GM21526 (cell line): ENCODE data around the gene ROBO1.
"Not testable (repeated sequence)": the region's sequence is repeated elsewhere in the genome, so short reads cannot be mapped to it uniquely, and the experiment has no call there.

Experiments used
- ATAC-seq: cut with Tn5 transposase; IDR thresholded peaks from one replicate; pipeline ENCODE4 v1.9.1; 2021; ENCODE audit warnings: moderate library complexity; ENCODE audit not compliant: unreplicated experiment, low FRiP score

ROBO1 gene

DNA sequence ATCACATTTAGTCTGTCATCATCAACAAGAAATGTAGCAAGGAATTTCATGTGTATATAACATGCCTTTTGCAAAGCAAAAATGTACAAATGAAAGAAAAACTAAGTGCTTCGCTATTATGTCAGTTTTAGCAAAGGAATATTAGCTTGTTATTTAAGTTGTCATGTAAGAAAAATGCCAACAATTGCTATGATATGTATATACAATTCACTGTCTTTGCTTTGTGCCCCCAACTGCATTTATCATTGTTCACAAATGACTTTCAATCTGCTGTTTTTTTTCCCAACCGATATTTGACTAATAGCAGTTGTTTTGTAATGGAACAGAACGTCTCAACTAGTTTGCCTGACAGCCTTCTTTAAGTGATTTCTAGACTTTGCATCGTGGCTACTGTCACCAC, 207.1 kb downstream of the ROBO1 start:
- no peak for ATAC-seq

- no peak for ATAC-seq
Observed at GRCh38 chr3:79558943-79559342, 208.9 kb downstream of the ROBO1 start.

GRCh38 chr3:79555655-79556054, 212.1 kb downstream of the ROBO1 start:
- no peak for ATAC-seq

GRCh38 chr3:79551997-79552396, 215.8 kb downstream of the ROBO1 start:
- ATAC-seq: no peak

DNA sequence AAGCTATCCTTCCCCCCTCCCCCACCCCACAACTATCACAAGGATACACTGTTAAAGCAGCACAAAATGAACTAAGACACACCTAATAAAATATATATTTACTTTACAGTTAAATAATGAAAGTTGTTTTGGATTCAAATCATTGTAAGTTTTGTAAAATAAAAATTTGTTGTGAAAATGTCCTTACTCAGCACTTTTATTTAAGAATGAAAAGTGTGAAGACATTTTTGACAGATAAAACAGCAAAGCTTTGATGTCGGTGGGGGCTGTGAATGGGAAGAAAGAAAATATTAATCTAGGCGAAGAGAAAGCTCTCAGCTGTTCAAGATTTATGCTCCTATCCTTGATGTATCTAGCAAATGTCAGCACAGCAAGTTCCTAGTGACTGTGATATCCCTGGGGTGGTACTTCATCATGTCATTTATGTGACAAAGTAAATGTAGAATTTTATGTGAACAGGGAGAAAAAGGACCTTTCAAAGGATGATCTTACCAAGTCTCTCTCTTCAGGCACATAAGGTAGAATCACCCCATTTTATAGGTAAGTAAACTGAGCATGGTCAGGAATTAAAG, 216.4 kb downstream of the ROBO1 start:
- no peak for ATAC-seq

DNA sequence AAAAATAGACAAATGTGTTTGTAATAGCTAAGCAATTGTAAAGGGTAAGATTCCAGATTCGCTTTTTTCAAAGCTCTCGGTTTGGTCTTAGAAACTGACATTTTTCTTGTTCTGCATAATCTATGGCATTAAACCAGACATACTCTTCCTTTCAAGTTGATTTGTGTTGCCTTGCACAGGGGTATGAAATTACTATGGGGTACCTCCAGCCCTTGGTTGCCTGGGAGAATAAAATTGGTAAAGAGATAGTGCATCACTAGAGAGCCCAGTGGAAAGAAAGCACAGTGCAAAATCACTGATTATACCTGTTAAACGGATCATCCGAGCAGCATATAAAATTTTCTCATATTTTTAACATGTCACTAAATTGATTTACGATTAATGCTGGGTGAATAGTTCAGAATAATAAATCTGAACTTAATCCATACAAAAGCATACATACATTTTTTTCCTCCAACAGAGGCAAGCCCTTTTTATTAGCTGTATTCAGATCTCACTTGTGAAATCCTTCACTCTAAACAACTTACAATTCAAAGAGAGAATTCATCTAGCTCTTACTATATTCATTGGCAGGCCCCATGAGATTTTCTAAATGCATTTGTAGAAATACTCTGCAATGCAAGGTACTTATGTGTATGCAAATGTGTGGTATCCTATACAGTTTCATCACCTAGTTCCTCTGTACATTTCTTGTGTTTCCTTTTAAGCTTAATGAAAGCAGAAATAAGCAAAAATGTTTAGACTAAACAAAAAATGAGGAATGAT, 224.4 kb downstream of the ROBO1 start:
- ATAC-seq: no peak

GRCh38 chr3:79534727-79535126, 233.1 kb downstream of the ROBO1 start:
- ATAC-seq: no peak

DNA sequence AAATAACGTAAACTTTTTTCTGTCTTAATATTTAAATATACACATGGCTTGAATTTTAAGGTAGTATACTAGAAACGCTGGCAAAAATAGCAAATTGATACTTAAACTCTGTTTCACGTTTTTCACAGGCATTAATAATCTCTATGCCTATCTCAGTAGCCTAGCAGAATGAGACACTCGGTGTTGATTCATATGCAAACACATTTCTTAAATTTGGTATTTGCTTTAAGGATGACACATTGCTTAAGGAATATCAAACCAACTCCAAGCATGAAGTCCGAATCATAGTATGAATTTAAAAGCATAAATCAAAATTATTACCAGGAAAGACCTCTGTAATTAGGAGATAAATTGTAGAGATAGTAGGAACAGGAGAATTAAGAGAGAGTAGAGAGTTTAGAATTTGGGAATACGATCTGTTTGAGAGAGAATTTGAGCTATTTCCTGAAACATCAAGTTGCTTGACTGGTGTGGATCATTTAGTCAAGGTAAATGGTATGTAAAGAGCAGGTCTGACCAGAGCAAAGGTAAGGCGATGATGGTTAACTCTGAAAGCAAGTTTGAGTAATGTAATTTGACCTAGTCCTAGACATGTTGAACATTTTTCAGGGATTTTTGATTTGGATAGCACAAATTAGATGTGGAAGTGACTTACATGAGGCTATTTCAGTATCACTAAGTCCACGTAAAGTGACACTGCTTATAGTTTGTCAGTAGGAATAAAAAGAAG, 236.1 kb downstream of the ROBO1 start:
- ATAC-seq: no peak

GRCh38 chr3:79521221-79521848, 246.5 kb downstream of the ROBO1 start:
- ATAC-seq: no peak

- ATAC-seq: no peak
Observed at GRCh38 chr3:79517766-79518413, 249.9 kb downstream of the ROBO1 start.

DNA sequence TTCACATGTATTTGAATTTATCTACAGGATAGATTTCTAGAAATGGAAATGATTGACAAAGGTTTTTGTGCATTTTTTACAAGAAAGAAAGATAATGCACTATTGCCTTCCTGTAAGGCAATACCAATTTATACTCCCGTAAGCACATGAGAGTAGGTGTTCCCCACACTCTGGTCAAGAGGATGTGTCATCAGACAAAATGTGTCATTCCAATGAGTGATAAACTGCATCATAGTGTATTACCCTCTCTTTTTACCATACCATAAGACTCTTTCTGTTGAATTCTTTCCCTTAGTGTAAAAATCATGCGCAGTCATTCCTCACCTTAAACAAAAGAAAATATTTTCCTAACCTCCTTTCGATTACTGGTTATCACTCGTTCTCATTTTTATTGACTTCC, 251.0 kb downstream of the ROBO1 start:
- ATAC-seq: no peak

- ATAC-seq: no peak
Observed at GRCh38 chr3:79515072-79515471, 252.7 kb downstream of the ROBO1 start.

- no peak for ATAC-seq
Observed at GRCh38 chr3:79514069-79514468, 253.7 kb downstream of the ROBO1 start.

- no peak for ATAC-seq
Observed at GRCh38 chr3:79506751-79507150, 261.0 kb downstream of the ROBO1 start.

GRCh38 chr3:79502216-79502681, 265.5 kb downstream of the ROBO1 start:
- not testable (repeated sequence) for ATAC-seq

DNA sequence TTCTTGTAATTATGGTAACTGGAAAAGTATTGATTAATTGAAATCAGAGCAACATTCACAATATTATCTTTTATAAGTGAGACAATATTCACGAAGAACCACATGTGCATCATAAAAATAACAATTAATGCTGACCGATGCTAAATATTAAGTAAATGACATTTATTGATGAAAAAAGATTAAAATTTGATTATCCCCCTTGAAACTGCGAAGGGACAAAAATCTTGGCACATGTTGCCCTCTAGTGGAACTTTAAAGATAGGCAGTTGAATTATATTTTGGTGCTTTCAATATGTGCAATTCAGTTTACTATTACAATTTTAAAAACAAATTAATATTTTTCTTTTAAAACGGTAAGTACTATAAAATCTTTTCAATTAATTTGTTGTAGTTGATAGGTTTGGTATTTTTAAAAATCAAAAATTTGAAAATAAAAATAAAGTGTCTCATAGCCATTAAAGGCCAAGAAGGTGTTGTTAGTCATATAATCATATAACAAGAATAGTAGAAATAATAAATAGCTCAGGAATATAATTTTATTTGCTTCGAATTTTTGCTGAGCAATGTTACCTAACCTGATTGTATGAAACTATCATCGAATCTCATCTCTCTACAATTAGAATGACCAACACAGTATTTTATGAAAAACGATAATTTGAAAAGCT, 270.2 kb downstream of the ROBO1 start:
- ATAC-seq: no peak

DNA sequence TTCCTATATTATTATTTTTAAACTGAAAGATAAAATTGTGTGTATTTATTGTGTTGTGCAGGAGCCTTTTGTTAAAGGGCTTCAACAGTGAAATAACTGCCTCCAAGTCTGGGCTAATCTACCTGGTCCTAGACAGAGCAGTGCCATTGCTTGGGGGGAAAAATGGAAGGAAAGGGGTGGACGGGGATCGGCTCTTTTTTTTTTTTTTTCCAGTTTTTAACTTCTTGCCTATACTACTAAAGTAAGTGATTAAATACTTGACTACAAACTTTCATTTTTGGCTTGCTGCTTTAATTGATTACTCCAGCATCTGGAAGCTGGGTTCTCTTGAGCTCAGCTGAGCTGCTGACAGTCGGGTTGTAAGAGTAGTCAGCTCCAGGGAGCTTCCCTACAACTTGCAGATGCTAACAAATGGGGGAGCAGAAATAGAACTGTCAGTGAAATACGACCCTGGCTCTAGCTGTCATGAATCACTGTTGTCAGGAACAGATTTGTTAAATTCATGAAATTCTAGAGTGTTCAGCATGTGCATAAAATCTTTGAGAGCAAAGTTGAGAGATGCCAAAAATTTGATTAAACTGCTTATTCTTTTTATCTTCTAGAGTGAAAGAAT, 276.7 kb downstream of the ROBO1 start:
- no peak for ATAC-seq

GRCh38 chr3:79490165-79491028, 277.4 kb downstream of the ROBO1 start:
- ATAC-seq: no peak

DNA sequence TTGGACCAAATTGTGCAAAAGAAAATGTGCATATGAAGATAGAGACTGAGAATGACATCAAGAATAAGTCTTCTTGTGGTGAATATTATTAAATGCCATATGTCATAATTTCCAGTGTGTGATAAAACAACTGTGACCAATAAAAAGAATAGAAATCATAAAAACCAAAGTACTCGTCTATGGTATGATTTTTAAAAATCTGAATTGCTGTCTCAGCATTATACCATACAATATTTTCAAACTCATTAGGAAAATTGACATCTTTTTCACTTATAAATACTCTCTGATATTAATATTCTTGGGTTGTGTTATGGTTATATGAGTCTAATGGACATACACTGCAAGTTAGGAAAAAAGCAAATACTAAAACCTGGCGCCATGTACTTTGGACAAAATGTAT, 279.4 kb downstream of the ROBO1 start:
- no peak for ATAC-seq
